Stimulated activated naive CD8-positive, alpha-beta T cell treated with anti-CD3 and anti-CD28 coated beads, Interleukin-15, amount 100 ng/mL, for 72 hours (primary cell): ENCODE measurements around the gene ARL8B.
A peak's percentile ranks its signal among the peaks of the same experiment; 100 is the strongest.
"Not testable (repeated sequence)": the region's sequence is repeated elsewhere in the genome, so short reads cannot be mapped to it uniquely, and the experiment has no call there.

ENCODE experiments used
- ATAC-seq: fragments of 150-1000 bp; cut with Tn5 transposase; 2 replicates; pipeline ENCODE4 v1.10.0; 2021; ENCODE audit warnings: mild to moderate bottlenecking, moderate library complexity
- DNase-seq, 2 donors: peaks; one replicate each; pipeline ENCODE4 v3.0.0; 2021 to 2022
- H3K27ac Mint-ChIP-seq, 2 donors: one replicate each; pipeline ENCODE4 v1.8.0; 2022; ENCODE audit warnings: mild to moderate bottlenecking in 2 of 2, mixed read lengths in 2 of 2, moderate library complexity in 2 of 2
- H3K27me3 Mint-ChIP-seq: one replicate; pipeline ENCODE4 v1.8.0; 2022; ENCODE audit warnings: mixed read lengths
- H3K4me1 Mint-ChIP-seq: one replicate; pipeline ENCODE4 v1.8.0; 2022; ENCODE audit warnings: mild to moderate bottlenecking, mixed read lengths
- H3K4me3 Mint-ChIP-seq, 2 donors: one replicate each; pipeline ENCODE4 v1.8.0; 2022; ENCODE audit warnings: mild to moderate bottlenecking in 2 of 2, mixed read lengths in 2 of 2, moderate library complexity in 1 of 2
- H3K9me3 Mint-ChIP-seq, 2 donors: one replicate each; pipeline ENCODE4 v1.8.0; 2022; ENCODE audit warnings: mixed read lengths in 2 of 2

Gene ARL8B

GRCh38 chr3:5151586-5151985 lies 29.5 kb downstream of the ARL8B start:
- DNase-seq (no peak), ATAC-seq (no peak)
- no peaks in the 10 kb centered on the region for H3K27me3 Mint-ChIP-seq
- H3K4me3 Mint-ChIP-seq: no peak overlapping the region
- H3K9me3 Mint-ChIP-seq: peaks cover 16 to 18% of the 10 kb centered on the region in 2 donors
- H3K27ac Mint-ChIP-seq: no peak overlapping the region
- H3K4me1 Mint-ChIP-seq: peaks cover 57% of the 10 kb centered on the region

GRCh38 chr3:5153074-5153473 lies 31.0 kb downstream of the ARL8B start:
- no peaks in the 10 kb centered on the region for H3K27me3 Mint-ChIP-seq
- H3K27ac Mint-ChIP-seq: no peak overlapping the region
- ATAC-seq: no peak

DNA sequence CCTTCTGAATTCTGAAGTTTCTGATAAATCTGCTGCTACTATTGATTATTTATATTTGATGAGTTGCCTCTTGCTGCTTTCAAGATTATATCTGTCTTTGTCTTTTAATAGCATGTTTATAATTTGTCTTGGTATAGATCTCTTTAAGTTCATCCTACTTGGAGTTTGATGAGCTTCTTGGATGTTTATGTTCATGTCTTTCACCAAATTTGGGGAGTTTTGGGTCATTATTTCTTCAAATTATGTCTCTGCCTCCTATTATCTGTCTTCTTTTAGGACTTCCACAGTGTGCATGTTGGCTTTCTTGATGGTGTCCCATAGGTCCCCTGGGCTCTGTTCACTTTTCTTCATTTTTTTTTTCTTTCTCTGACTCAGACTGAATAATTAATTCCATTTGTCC lies 33.1 kb downstream of the ARL8B start:
- H3K27me3 Mint-ChIP-seq: no peaks in the 10 kb centered on the region
- H3K27ac Mint-ChIP-seq: no peak overlapping the region
- H3K4me1 Mint-ChIP-seq: peaks cover 57% of the 10 kb centered on the region
- ATAC-seq (no peak), DNase-seq (no peak)
- peaks cover 5% of the 10 kb centered on the region in 2 donors for H3K9me3 Mint-ChIP-seq
- no peak overlapping the region for H3K4me3 Mint-ChIP-seq

More at GRCh38 chr3:5153074-5153473, 31.0 kb downstream of the ARL8B start:
- H3K4me1 Mint-ChIP-seq: peaks cover 71% of the 10 kb centered on the region
- H3K9me3 Mint-ChIP-seq: peaks cover 5% of the 10 kb centered on the region in 2 donors
- H3K4me3 Mint-ChIP-seq: no peak overlapping the region
- no peak for DNase-seq

DNA sequence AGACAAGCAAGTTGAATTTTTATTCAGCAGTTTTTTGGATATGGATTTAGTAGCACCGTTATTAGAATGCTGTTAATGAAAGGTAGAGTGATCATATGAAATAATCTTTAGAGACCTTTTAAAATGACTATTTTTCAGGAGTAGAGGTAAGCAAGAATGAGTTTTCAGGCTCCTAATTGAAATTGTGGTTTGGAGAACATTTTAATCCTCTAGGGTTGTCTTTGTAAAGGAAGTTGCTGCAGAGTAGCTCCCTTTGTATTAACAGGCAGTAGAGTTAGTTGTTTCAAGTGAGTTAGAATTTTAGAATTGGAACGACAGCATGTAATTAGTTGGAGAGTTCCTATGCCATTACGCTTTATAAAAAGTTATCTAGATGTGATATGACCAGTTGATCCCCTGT lies 38.2 kb downstream of the ARL8B start:
- DNase-seq (no peak), ATAC-seq (no peak)
- Mint-ChIP-seq H3K4me1 (peaks cover 79% of the 10 kb centered on the region), H3K9me3 (no peaks in the 10 kb centered on the region), H3K27ac (no peak overlapping the region), H3K27me3 (no peaks in the 10 kb centered on the region), H3K4me3 (no peak overlapping the region)

GRCh38 chr3:5160940-5161858 lies 39.1 kb downstream of the ARL8B start:
- H3K27me3 Mint-ChIP-seq: no peaks in the 10 kb centered on the region
- H3K4me3 Mint-ChIP-seq: no peak overlapping the region
- H3K9me3 Mint-ChIP-seq: no peaks in the 10 kb centered on the region
- ATAC-seq (peak; percentile 54), DNase-seq (no peak)
- H3K4me1 Mint-ChIP-seq: peaks cover 77% of the 10 kb centered on the region
- peak overlapping the region in 1 of 2 donors; percentile 91 for H3K27ac Mint-ChIP-seq

DNA sequence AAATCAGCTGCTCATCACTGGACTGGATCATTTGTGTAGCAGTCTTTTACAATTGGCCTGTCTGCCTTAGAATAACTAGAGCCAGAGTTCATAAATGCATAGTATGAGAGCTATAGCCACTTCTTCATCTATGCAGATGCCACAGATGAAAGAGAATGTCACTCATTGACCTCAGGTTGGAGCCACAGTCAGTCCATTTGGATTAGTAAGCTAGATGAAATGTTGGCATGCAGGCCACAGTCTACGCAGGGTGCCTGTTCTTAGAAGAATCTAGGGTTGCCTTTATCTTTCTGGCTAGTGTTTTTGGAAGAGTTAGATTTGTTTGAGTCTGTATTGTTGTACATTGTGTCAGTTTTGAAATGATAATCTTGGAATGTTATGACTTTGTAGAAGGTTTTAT lies 40.0 kb downstream of the ARL8B start:
- H3K9me3 Mint-ChIP-seq: no peaks in the 10 kb centered on the region
- H3K4me3 Mint-ChIP-seq: no peak overlapping the region
- DNase-seq (no peak), ATAC-seq (no peak)
- H3K4me1 Mint-ChIP-seq: peaks cover 79% of the 10 kb centered on the region
- H3K27ac Mint-ChIP-seq: no peak overlapping the region
- no peaks in the 10 kb centered on the region for H3K27me3 Mint-ChIP-seq

- DNase-seq: no peak
- Mint-ChIP-seq H3K4me1 (peaks cover 65% of the 10 kb centered on the region), H3K27ac (no peak overlapping the region)
Observed at GRCh38 chr3:5165698-5166097, 43.6 kb downstream of the ARL8B start.

DNA sequence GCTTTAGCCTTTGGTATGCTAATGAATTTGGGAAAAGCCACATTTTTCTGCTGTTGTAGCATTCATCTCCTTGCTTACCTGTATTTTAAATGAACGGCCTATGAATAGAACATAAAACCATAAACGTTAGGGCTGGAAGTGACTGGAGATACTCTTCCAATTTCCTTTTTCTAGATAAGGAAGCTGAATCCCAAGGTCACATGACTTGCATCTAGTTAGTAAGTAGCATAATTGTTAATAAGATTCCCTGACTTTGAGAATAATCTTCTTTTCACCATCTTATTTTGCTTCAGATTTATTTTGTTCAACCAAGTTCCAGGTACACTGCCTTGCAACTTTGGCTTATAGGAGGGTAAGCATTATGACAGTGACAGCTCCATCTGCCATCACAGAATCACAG lies 44.8 kb downstream of the ARL8B start:
- no peaks in the 10 kb centered on the region for H3K9me3 Mint-ChIP-seq
- no peak overlapping the region for H3K27ac Mint-ChIP-seq
- H3K27me3 Mint-ChIP-seq: no peaks in the 10 kb centered on the region
- peaks cover 53% of the 10 kb centered on the region for H3K4me1 Mint-ChIP-seq
- ATAC-seq (no peak), DNase-seq (no peak)
- H3K4me3 Mint-ChIP-seq: no peak overlapping the region

More at GRCh38 chr3:5165698-5166097, 43.6 kb downstream of the ARL8B start:
- ATAC-seq: no peak
- H3K27me3 Mint-ChIP-seq: no peaks in the 10 kb centered on the region
- H3K9me3 Mint-ChIP-seq: no peaks in the 10 kb centered on the region
- no peak overlapping the region for H3K4me3 Mint-ChIP-seq

- Mint-ChIP-seq H3K4me1 (peaks cover 41% of the 10 kb centered on the region), H3K9me3 (no peaks in the 10 kb centered on the region), H3K27ac (no peak overlapping the region), H3K4me3 (no peak overlapping the region), H3K27me3 (no peaks in the 10 kb centered on the region)
- DNase-seq (no peak), ATAC-seq (no peak)
Observed at GRCh38 chr3:5168110-5168509, 46.0 kb downstream of the ARL8B start.

- Mint-ChIP-seq H3K4me3 (no peak overlapping the region), H3K9me3 (no peaks in the 10 kb centered on the region), H3K27ac (no peak overlapping the region), H3K4me1 (peaks cover 28% of the 10 kb centered on the region), H3K27me3 (no peaks in the 10 kb centered on the region)
- no peak for DNase-seq
- no peak for ATAC-seq
Observed at GRCh38 chr3:5169807-5170206, 47.7 kb downstream of the ARL8B start.

- Mint-ChIP-seq H3K4me1 (peaks cover 16% of the 10 kb centered on the region), H3K4me3 (no peak overlapping the region), H3K27ac (no peak overlapping the region), H3K27me3 (no peaks in the 10 kb centered on the region), H3K9me3 (no peaks in the 10 kb centered on the region)
- no peak for ATAC-seq
- no peak for DNase-seq
Observed at GRCh38 chr3:5170975-5171374, 48.9 kb downstream of the ARL8B start.

GRCh38 chr3:5172018-5172417 lies 49.9 kb downstream of the ARL8B start:
- H3K27ac Mint-ChIP-seq: no peak overlapping the region
- no peak overlapping the region for H3K4me3 Mint-ChIP-seq
- DNase-seq: no peak
- ATAC-seq: no peak
- no peaks in the 10 kb centered on the region for H3K27me3 Mint-ChIP-seq
- no peaks in the 10 kb centered on the region for H3K9me3 Mint-ChIP-seq
- H3K4me1 Mint-ChIP-seq: peaks cover 8% of the 10 kb centered on the region

DNA sequence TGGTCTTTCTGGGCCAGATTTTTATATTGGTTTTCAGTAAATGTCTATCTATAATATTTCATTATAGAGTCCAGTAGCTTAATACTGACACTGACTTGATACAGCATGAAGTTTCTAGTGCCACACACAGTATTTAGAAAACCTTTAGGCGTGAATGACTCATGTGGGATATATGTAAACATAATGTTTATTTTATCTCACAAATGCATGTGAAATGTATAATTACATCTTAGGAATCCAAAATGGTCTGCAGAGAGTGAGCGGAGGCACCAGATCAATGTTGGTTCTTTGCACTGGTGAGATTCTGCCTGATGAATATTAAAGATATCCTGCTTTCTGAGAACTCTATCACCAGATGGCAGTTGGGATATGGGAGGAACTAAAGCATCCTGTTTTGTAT lies 56.9 kb downstream of the ARL8B start:
- not testable (repeated sequence) for H3K4me1 Mint-ChIP-seq, H3K27me3 Mint-ChIP-seq, H3K9me3 Mint-ChIP-seq, H3K27ac Mint-ChIP-seq, ATAC-seq, H3K4me3 Mint-ChIP-seq, DNase-seq

- DNase-seq: no peak
- Mint-ChIP-seq H3K4me1 (peaks cover 9% of the 10 kb centered on the region), H3K27ac (no peak overlapping the region), H3K4me3 (no peak overlapping the region), H3K9me3 (no peaks in the 10 kb centered on the region), H3K27me3 (no peaks in the 10 kb centered on the region)
- no peak for ATAC-seq
Observed at GRCh38 chr3:5181469-5182141, 59.5 kb downstream of the ARL8B start.

DNA sequence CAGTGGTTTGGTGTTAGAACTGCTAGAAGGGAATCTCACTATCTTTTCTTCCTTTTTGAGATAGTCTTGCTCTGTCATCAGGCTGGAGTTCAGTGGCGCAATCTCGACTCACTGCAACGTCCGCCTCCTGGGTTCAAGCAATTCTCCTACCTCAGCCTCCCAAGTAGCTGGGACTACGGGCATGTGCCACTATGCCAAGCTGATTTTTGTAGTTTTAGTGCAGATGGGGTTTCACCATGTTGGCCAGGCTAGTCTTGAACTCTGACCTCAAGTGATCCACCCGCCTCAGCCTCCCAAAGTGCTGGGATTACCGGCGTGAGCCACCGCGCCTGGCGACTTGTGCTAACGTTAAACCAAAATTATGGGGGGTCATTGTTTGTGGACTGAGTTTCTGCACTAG lies 61.6 kb downstream of the ARL8B start:
- H3K4me1 Mint-ChIP-seq: peaks cover 17% of the 10 kb centered on the region
- H3K4me3 Mint-ChIP-seq, ATAC-seq, DNase-seq, H3K9me3 Mint-ChIP-seq, H3K27me3 Mint-ChIP-seq, H3K27ac Mint-ChIP-seq: not testable (repeated sequence)

DNA sequence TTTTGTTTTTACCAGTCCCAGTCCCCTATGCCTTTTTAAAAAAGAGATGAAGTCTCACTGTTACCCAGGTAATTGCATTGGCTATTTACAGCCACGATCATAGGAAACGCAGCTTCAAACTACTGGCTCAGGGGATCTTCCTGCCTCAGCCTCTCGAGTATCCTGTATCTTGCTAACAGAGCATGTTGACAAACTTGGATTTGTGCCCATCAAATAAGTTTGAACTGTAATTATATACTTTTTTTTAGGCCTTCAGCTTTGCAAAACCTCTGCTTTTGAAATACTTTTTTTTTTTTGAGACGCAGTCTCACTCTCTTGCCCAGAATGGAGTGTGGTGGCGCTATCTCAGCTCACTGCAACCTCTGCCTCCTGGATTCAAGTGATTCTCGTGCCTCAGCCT lies 62.4 kb downstream of the ARL8B start:
- Mint-ChIP-seq H3K4me1 (peaks cover 17% of the 10 kb centered on the region), H3K27me3 (no peaks in the 10 kb centered on the region), H3K27ac (no peak overlapping the region), H3K9me3 (no peaks in the 10 kb centered on the region), H3K4me3 (no peak overlapping the region)
- ATAC-seq: no peak
- DNase-seq: no peak
